ENCODE data around the gene ISOC1. TPM values are rescaled to one million over a fixed set of nuclear protein-coding genes. Genes with fewer than 3 reads are reported as not detected.

ISOC1 gene
- total RNA-seq, 2 experiments from 2014 or later, result 6.6 to 7.1 TPM

- ChIA-PET POLR2A (interaction anchor here (1.4 to 1.9 kb wide), 2 partner anchors 29 to 30 kb away, joined by 6 to 14 read pairs; partner anchors contain the start of gene ISOC1), CTCF (interaction anchor here (1.5 to 2.0 kb wide), 2 partner anchors 13 to 1560 kb away, joined by 4 read pairs; no protein-coding TSS in a partner anchor)
- DNase-seq (no peak), ATAC-seq (ENCODE audit: poor library complexity) (no peak)
- no peak overlapping the region for H3K4me3 Mint-ChIP-seq
- no peaks in the 10 kb centered on the region for H3K36me3 Mint-ChIP-seq (ENCODE audit: low read depth)
- intact Hi-C loops (cut with DNase I, micrococcal nuclease), result loop anchor here in 1 of 2 experiments (10.0 kb wide), 1 partner anchor 1560 kb away; no protein-coding TSS in a partner anchor
- H3K4me1 Mint-ChIP-seq (ENCODE audit: low read depth), result peaks cover 12% of the 10 kb centered on the region
- no peaks in the 10 kb centered on the region for H3K27me3 ChIP-seq (ENCODE audit: control insufficient read depth in 1 of 2, insufficient read depth in 2 of 2, low read length in 2 of 2)
- no peak overlapping the region for H3K27ac Mint-ChIP-seq
- no peak overlapping the region for H3K4me3 ChIP-seq (ENCODE audit: low read length)
- H3K36me3 ChIP-seq (ENCODE audit: insufficient read depth, low read length), result no peaks in the 10 kb centered on the region
- H3K4me1 ChIP-seq (ENCODE audit: insufficient read depth, low read length), result peaks cover 5% of the 10 kb centered on the region
- no peak overlapping the region for H3K27ac ChIP-seq (ENCODE audit: low read depth in 1 of 2, low read length in 2 of 2)
- no peaks in the 10 kb centered on the region for H3K9me3 Mint-ChIP-seq
- peaks cover 0 to 4% of the 10 kb centered on the region in 2 experiments for H3K9me3 ChIP-seq (ENCODE audit: control insufficient read depth in 1 of 2, insufficient read depth in 1 of 2, low read length in 2 of 2)
- no peak for TF ChIP-seq CTCF (IDR thresholded peaks at IDR 0.05)
- no peaks in the 10 kb centered on the region for H3K27me3 Mint-ChIP-seq
Observed at GRCh38 chr5:129124608-129125007, 30.1 kb downstream of the ISOC1 start.

GRCh38 chr5:129125819-129126218, 31.3 kb downstream of the ISOC1 start:
- H3K4me1 ChIP-seq (ENCODE audit: insufficient read depth, low read length), result peaks cover 5% of the 10 kb centered on the region
- H3K36me3 ChIP-seq (ENCODE audit: insufficient read depth, low read length), result no peaks in the 10 kb centered on the region
- peaks cover 12% of the 10 kb centered on the region for H3K4me1 Mint-ChIP-seq (ENCODE audit: low read depth)
- H3K36me3 Mint-ChIP-seq (ENCODE audit: low read depth), result no peaks in the 10 kb centered on the region
- peak overlapping the region; percentile 82 for H3K27ac Mint-ChIP-seq
- CTCF ChIA-PET, result interaction anchor here (0.6 to 2.0 kb wide), 3 partner anchors 29 to 1562 kb away, joined by 4 read pairs; no protein-coding TSS in a partner anchor
- peak; percentile 17 for ATAC-seq (ENCODE audit: poor library complexity)
- peak in 3 of 14 experiments; percentile 14 to 41 (median 22) for DNase-seq
- H3K9me3 Mint-ChIP-seq, result no peaks in the 10 kb centered on the region
- POLR2A ChIA-PET, result interaction anchor here (1.9 kb wide), 1 partner anchor 31 kb away, joined by 14 read pairs; the partner anchor contains the start of gene ISOC1
- H3K9me3 ChIP-seq (ENCODE audit: control insufficient read depth in 1 of 2, insufficient read depth in 1 of 2, low read length in 2 of 2), result peaks cover 0 to 4% of the 10 kb centered on the region in 2 experiments
- peak overlapping the region; percentile 36 for H3K4me3 Mint-ChIP-seq
- peak overlapping the region; percentile 17 for H3K4me3 ChIP-seq (ENCODE audit: low read length)
- intact Hi-C loops (cut with DNase I, micrococcal nuclease), result loop anchor here in 1 of 2 experiments (10.0 kb wide), 1 partner anchor 1561 kb away; no protein-coding TSS in a partner anchor
- TF ChIP-seq CTCF (IDR thresholded peaks at IDR 0.05), result no peak
- no peaks in the 10 kb centered on the region for H3K27me3 ChIP-seq (ENCODE audit: control insufficient read depth in 1 of 2, insufficient read depth in 2 of 2, low read length in 2 of 2)
- H3K27me3 Mint-ChIP-seq, result no peaks in the 10 kb centered on the region
- H3K27ac ChIP-seq (ENCODE audit: low read depth in 1 of 2, low read length in 2 of 2), result peak overlapping the region in 1 of 2 donors; percentile 12

GRCh38 chr5:129133553-129133952, 39.0 kb downstream of the ISOC1 start:
- H3K27ac ChIP-seq (ENCODE audit: low read depth in 1 of 2, low read length in 2 of 2), result no peak overlapping the region
- H3K27ac Mint-ChIP-seq, result no peak overlapping the region
- TF ChIP-seq CTCF (IDR thresholded peaks at IDR 0.05), result no peak

More at GRCh38 chr5:129133553-129133952, 39.0 kb downstream of the ISOC1 start:
- no peaks in the 10 kb centered on the region for H3K27me3 ChIP-seq (ENCODE audit: control insufficient read depth in 1 of 2, insufficient read depth in 2 of 2, low read length in 2 of 2)
- H3K27me3 Mint-ChIP-seq, result no peaks in the 10 kb centered on the region
- ChIA-PET POLR2A (no interaction called here), CTCF (no interaction called here)
- DNase-seq (no peak), ATAC-seq (ENCODE audit: poor library complexity) (no peak)
- H3K36me3 ChIP-seq (ENCODE audit: insufficient read depth, low read length), result no peaks in the 10 kb centered on the region
- H3K4me3 ChIP-seq (ENCODE audit: low read length), result no peak overlapping the region
- H3K9me3 ChIP-seq (ENCODE audit: control insufficient read depth in 1 of 2, insufficient read depth in 1 of 2, low read length in 2 of 2), result no peaks in the 10 kb centered on the region
- no peak overlapping the region for H3K4me3 Mint-ChIP-seq
- no peaks in the 10 kb centered on the region for H3K36me3 Mint-ChIP-seq (ENCODE audit: low read depth)
- intact Hi-C loops (cut with DNase I, micrococcal nuclease), result loop anchor here in 1 of 2 experiments (2.0 kb wide), 1 partner anchor 229 kb away; no protein-coding TSS in a partner anchor
- no peaks in the 10 kb centered on the region for H3K4me1 ChIP-seq (ENCODE audit: insufficient read depth, low read length)
- no peaks in the 10 kb centered on the region for H3K4me1 Mint-ChIP-seq (ENCODE audit: low read depth)
- H3K9me3 Mint-ChIP-seq, result no peaks in the 10 kb centered on the region

Data from CD4-positive, alpha-beta T cell (primary cell).